ENCODE measurements around the gene AREL1. TPM values are rescaled to one million over a fixed set of nuclear protein-coding genes. Genes with fewer than 3 reads are reported as not detected.

The AREL1 gene
- total and polyA plus RNA-seq, 2 of the 8 experiments (the other 6 are each of a cell fraction or from before 2014, with no cell fraction given): 31.4 to 49.1 TPM

DNA sequence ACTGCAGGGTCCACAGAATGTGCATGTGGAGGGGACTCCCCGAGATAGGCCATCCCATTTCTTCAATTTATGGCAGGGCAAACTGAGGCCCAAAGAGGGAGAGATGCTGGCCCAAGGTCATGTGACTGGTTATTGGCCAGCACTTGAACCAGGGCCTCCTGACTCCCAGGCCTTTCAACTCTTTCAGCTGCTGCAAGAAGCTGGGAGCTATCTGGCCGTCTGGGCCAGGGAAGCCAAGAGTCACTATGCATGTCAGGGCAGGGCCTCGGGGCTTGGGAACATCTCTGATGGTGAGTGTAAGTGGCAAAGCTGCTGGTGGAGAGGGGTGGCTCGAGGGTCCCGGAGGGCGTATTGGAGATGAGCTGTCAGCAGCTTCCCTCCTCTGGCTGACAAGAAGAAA, 91.3 kb downstream of the AREL1 start:
- H4K20me1 ChIP-seq (replicated peaks in 1 of 2; ENCODE audit: control insufficient read depth in 1 of 2, insufficient read depth in 2 of 2, low read length in 2 of 2): no peaks in the 10 kb centered on the region
- no peak overlapping the region for H2BK5ac ChIP-seq (ENCODE audit: low read depth, low read length)
- no peak for FAIRE-seq
- H3K14ac ChIP-seq (ENCODE audit: insufficient read length): no peak overlapping the region
- H4K5ac ChIP-seq (ENCODE audit: insufficient read length, low read depth, low read length): no peak overlapping the region
- no peak overlapping the region for H3K4me3 ChIP-seq (ENCODE audit: extremely low read depth in 1 of 4, insufficient read depth in 2 of 4, low read depth in 3 of 4, low read length in 4 of 4)
- H2AK5ac ChIP-seq (ENCODE audit: low read depth, low read length): no peak overlapping the region
- no peak overlapping the region for H4K8ac ChIP-seq (ENCODE audit: extremely low read depth, insufficient read depth, low read length)
- DNase-seq (ENCODE audit: low read depth in 1 of 2, low spot score in 2 of 2): no peak
- H3K79me1 ChIP-seq (ENCODE audit: low read depth, low read length): no peaks in the 10 kb centered on the region
- no peak overlapping the region for H3K23ac ChIP-seq (ENCODE audit: insufficient read length)
- POLR2A ChIA-PET (ENCODE audit: partially characterized antibody): interaction anchor here (1.3 kb wide), 1 partner anchor 23 kb away, joined by 3 read pairs; no protein-coding TSS in a partner anchor
- no peak overlapping the region for H4K91ac ChIP-seq (replicated peaks; ENCODE audit: insufficient read length, low read length)
- no peaks in the 10 kb centered on the region for H3K9me3 ChIP-seq (ENCODE audit: insufficient read depth in 2 of 2, low read depth in 1 of 2, low read length in 1 of 2)
- no peaks in the 10 kb centered on the region; a peak in 1 of 7 replicates for H3K27me3 ChIP-seq (replicated peaks in 1 of 4; ENCODE audit: control insufficient read depth in 3 of 4, extremely low read depth in 1 of 4, insufficient read depth in 3 of 4, low read length in 3 of 4)
- no peak overlapping the region for H2BK15ac ChIP-seq (ENCODE audit: low read length)
- no peak overlapping the region for H3K9ac ChIP-seq (replicated peaks in 1 of 4; ENCODE audit: extremely low read depth in 1 of 4, low read depth in 3 of 4, low read length in 3 of 4)
- H2BK12ac ChIP-seq (ENCODE audit: low read depth, low read length): no peak overlapping the region; the same call in 1 of the 2 replicates
- H3K56ac ChIP-seq (replicated peaks; ENCODE audit: insufficient read length, low read depth, low read length): no peak overlapping the region
- CTCF ChIA-PET (ENCODE audit: partially characterized antibody): interaction anchor here (2.1 kb wide), 1 partner anchor 15 kb away, joined by 5 read pairs; no protein-coding TSS in a partner anchor
- no peak overlapping the region for H2AFZ ChIP-seq (ENCODE audit: low read length)
- 81% methylated on average over 6 of the region's 6 CpGs; no CpG with 5 or more reads in 1 of the 2 experiments for WGBS, 2 experiments (ENCODE audit: extremely low coverage in 1 of 2, insufficient coverage in 1 of 2, insufficient read length in 1 of 2, insufficient replicate concordance in 2 of 2, low coverage in 1 of 2, low lambda C conversion rate in 2 of 2, missing lambda C conversion rate in 1 of 2)
- peaks cover 2 to 5% (median 3%) of the 10 kb centered on the region in 4 experiments; a peak in 4 of 7 replicates for H3K4me1 ChIP-seq (replicated peaks in 1 of 4; ENCODE audit: control insufficient read depth in 3 of 4, insufficient read depth in 4 of 4, low read length in 3 of 4)
- H3K4ac ChIP-seq (replicated peaks; ENCODE audit: insufficient read length, low read depth, low read length): no peak overlapping the region
- no peak for TF ChIP-seq HDAC6 (IDR thresholded peaks at IDR 0.05; ENCODE audit: low read depth, low read length)
- TF ChIP-seq ASH2L (IDR thresholded peaks at IDR 0.05; ENCODE audit: low read length): no peak
- no peak overlapping the region for H3K4me2 ChIP-seq (ENCODE audit: insufficient read depth in 1 of 2, low read depth in 2 of 2, low read length in 2 of 2)
- no peak overlapping the region for H3K18ac ChIP-seq (ENCODE audit: extremely low read depth, low read length)
- no peak overlapping the region for H3K27ac ChIP-seq (ENCODE audit: low read depth, low read length)
- H3K23me2 ChIP-seq (ENCODE audit: low read depth, low read length): no peaks in the 10 kb centered on the region; the same call in 1 of the 2 replicates
- 0 out of 2 replicates have a peak overlapping the region, but pooled peaks have one; percentile 32 for H2BK20ac ChIP-seq (ENCODE audit: low read length)
- H3K36me3 ChIP-seq (ENCODE audit: control insufficient read depth in 2 of 4, insufficient read depth in 4 of 4, low read length in 3 of 4): no peaks in the 10 kb centered on the region
- no peaks in the 10 kb centered on the region for H3K79me2 ChIP-seq (ENCODE audit: control insufficient read depth in 1 of 2, insufficient read depth in 2 of 2, low read length in 2 of 2)
- no peak overlapping the region for H2BK120ac ChIP-seq (replicated peaks; ENCODE audit: low read depth, low read length)
